GM13976 (cell line): ENCODE measurements around the gene SUCLA2.
"Not testable (repeated sequence)": the region's sequence is repeated elsewhere in the genome, so short reads cannot be mapped to it uniquely, and the experiment has no call there.

ENCODE experiments used
- DNase-seq: peaks from one replicate; pipeline ENCODE4 v3.0.0; 2012; ENCODE audit warnings: low spot score
- CTCF ChIP-seq: IDR thresholded peaks from 2 replicates; pipeline ENCODE4 v1.5.1; 2012; ENCODE audit warnings: borderline replicate concordance, mild to moderate bottlenecking; ENCODE audit not compliant: insufficient read depth; ENCODE audit errors: extremely low read depth, missing control alignments, control extremely low read depth
- in situ Hi-C: fragments of 300-500 bp; cut with MboI; formaldehyde crosslinking; loops from one replicate; pipeline ENCODE4 v1.12.0; 2022; ENCODE audit warnings: low sequenced_read_pairs, mixed read lengths, inconsistent platforms; ENCODE audit not compliant: unreplicated experiment

The SUCLA2 gene

DNA sequence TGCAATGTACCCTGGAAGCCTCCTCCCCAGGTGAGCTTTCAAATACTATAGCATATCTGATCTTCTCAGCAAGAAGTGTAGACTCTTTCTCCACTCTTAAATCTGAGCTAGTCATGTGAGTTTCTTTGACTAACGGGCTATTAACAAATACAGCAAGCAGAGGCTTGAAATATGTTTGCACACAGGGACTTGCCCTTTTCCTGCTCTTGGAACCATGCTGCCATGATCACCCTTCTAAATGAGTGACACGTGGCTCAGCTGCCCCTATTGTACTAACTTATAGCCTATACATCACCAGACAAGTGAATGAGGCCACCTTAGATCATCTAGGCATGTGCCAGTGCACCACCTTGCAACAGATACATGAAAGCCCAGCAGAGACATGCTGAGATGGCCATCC is 13.3 kb upstream of the SUCLA2 start:
- in situ Hi-C loops = no loop called here
- no peak for DNase-seq
- no peak for TF ChIP-seq CTCF

GRCh38 chr13:48012668-48013067 is 11.6 kb upstream of the SUCLA2 start:
- no peak for TF ChIP-seq CTCF
- no peak for DNase-seq
- in situ Hi-C loops = no loop called here

DNA sequence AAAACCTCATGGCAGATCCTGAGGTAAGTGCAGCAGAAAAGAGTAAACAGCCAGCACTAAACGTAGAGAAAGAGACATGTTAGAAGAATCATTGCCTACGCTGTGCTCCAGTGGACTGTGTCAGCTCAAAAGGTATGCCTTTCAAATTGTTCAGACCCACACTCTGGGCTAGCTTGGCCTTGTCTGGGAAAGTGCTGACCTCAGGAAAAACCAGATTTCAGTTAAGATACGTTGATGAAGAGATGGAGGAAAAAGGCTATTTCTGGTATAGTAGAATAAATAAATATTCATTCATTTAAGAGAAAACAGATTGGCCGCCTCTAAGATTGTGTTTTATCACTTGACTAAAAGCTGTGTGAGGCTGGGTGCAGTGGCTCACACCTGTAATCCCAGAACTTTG is 9.6 kb upstream of the SUCLA2 start:
- TF ChIP-seq CTCF = no peak
- in situ Hi-C loops = no loop called here
- DNase-seq = no peak

GRCh38 chr13:48009284-48009683 is 8.2 kb upstream of the SUCLA2 start:
- DNase-seq = no peak
- TF ChIP-seq CTCF = no peak
- in situ Hi-C loops = no loop called here

- in situ Hi-C loops = no loop called here
- no peak for DNase-seq
- TF ChIP-seq CTCF = no peak
These were observed 5.3 kb upstream of the SUCLA2 start for GRCh38 chr13:48006396-48006795.

DNA sequence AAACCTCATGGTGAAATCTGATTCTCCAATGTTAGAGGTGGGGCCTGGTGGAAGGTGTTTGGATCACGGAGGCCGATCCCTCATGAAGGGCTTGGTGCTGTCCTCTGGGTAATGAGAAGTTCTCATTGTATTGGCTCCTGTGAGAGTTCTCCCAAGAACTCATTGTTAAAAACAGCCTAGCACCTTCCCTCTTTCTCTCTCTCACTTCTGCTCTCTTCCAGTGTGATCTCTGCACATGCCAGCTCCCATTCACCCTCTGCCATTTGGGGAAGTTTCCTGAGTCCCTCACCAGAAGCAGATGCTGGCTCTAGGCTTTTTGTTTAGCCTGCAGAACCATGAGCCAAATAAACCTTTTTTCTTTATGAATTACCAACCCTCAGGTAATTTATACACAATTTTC is 3.1 kb upstream of the SUCLA2 start:
- no peak for DNase-seq
- in situ Hi-C loops = no loop called here

DNA sequence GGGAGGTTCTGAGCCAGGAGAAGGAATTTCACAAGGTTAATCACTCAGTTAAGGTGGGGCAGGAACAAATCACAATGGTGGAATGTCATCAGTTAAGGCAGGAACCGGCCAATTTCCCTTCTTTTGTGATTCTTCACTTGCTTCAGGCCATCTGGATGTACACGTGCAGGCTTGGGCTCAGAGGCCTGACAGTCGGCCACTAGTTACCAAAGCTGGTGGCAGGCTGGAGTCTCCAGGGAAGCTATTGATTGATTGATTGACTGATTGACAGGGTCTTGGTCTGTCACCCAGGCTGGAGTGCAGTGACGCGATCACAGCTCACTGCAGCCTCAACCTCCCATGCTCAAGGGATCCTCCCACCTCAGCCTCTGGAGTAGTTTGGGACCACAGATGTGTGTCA is 926 bp upstream of the SUCLA2 start:
- DNase-seq, in situ Hi-C loops: not testable (repeated sequence)

More for the DNA sequence above, 3.1 kb upstream of the SUCLA2 start:
- no peak for TF ChIP-seq CTCF
